Small intestine (tissue), 7 donors: ENCODE measurements around the gene AKAP3. TPM values are rescaled to one million over a fixed set of nuclear protein-coding genes. Genes with fewer than 3 reads are reported as not detected.
A peak's percentile ranks its signal among the peaks of the same experiment; 100 is the strongest.

Source experiments
- DNase-seq, 2 donors: peaks; one replicate each; pipeline versions ENCODE4 v3.0.0 to v3.0.0-alpha.2; 2013
- FAIRE-seq: peaks from 2 replicates; lab custom pipeline; 2012; peaks lifted over from hg19 to GRCh38; lab: Jason Lieb, UNC
- H3K27ac ChIP-seq, 3 donors: one replicate each; pipeline ENCODE4 v1.5.1; 2013; ENCODE audit warnings: low read length in 2 of 3, mild to moderate bottlenecking in 2 of 3, control low read depth in 1 of 3, inconsistent platforms in 1 of 3, low read depth in 1 of 3, moderate library complexity in 1 of 3
- H3K27me3 ChIP-seq, 3 donors: one replicate each; pipeline ENCODE4 v1.6.1; 2013; ENCODE audit warnings: low read length in 3 of 3, inconsistent platforms in 1 of 3; ENCODE audit not compliant: control insufficient read depth in 3 of 3, insufficient read depth in 3 of 3
- H3K36me3 ChIP-seq, 3 donors: one replicate each; pipeline ENCODE4 v1.6.1; 2013; ENCODE audit warnings: low read length in 3 of 3, inconsistent platforms in 1 of 3, low read depth in 1 of 3, mild to moderate bottlenecking in 1 of 3, moderate library complexity in 1 of 3; ENCODE audit not compliant: control insufficient read depth in 3 of 3, insufficient read depth in 2 of 3
- H3K4me1 ChIP-seq, 3 donors: one replicate each; pipeline ENCODE4 v1.6.1; 2013; ENCODE audit warnings: low read length in 2 of 3, inconsistent platforms in 1 of 3, low read depth in 1 of 3, mild to moderate bottlenecking in 1 of 3, moderate library complexity in 1 of 3; ENCODE audit not compliant: control insufficient read depth in 3 of 3, insufficient read depth in 2 of 3
- H3K4me3 ChIP-seq, 3 donors: one replicate each; pipeline ENCODE4 v1.5.1; 2013; ENCODE audit warnings: low read length in 3 of 3, control low read depth in 1 of 3, inconsistent platforms in 1 of 3, low read depth in 1 of 3, mild to moderate bottlenecking in 1 of 3, moderate library complexity in 1 of 3
- H3K9me3 ChIP-seq, 2 donors: one replicate each; pipeline ENCODE4 v1.6.1; 2013; ENCODE audit warnings: low read depth in 1 of 2, low read length in 1 of 2; ENCODE audit not compliant: control insufficient read depth in 2 of 2, insufficient read depth in 1 of 2
- WGBS, 3 donors: extraction: QIAGEN DNeasy Blood & Tissue Kit; methylation state at CpG; one replicate each; pipeline ENCODE4 v1.1.7; 2013; 5-methylcytosine and 5-hydroxymethylcytosine counted together
- polyA plus RNA-seq, 4 donors: library from polyadenylated mRNA; stranded (reverse) in 3 of 4; unstranded in 1 of 4; fragments of 200-250 nt in 3 of 4; fragments of 120-200 nt in 1 of 4; gene quantifications; one replicate each; pipeline versions ENCODE4 v1.2.1 to v1.2.3, GENCODE V29; 2013
- donor health status: healthy with polysubstance abuse.
- donor health status: control.
- donor health status: control.
- donor health status: Bipolar disorder and iron deficiency.
- donor health status: healthy.

AKAP3 gene
- polyA plus RNA-seq, 4 donors, result 0.45 to 2.5 (median 0.86) TPM

GRCh38 chr12:4591180-4591687 lies 57.6 kb downstream of the AKAP3 start:
- no peaks in the 10 kb centered on the region for H3K27me3 ChIP-seq
- H3K27ac ChIP-seq, result no peak overlapping the region
- 15 to 53% (median 43%) methylated on average over 7 of the region's 7 CpGs for WGBS, 3 donors
- H3K36me3 ChIP-seq, result no peaks in the 10 kb centered on the region
- no peaks in the 10 kb centered on the region for H3K9me3 ChIP-seq
- DNase-seq, result peak in 1 of 2 donors; percentile 31
- FAIRE-seq, result no peak
- no peak overlapping the region for H3K4me3 ChIP-seq
- H3K4me1 ChIP-seq, result no peaks in the 10 kb centered on the region

GRCh38 chr12:4589941-4590340 lies 58.9 kb downstream of the AKAP3 start:
- H3K36me3 ChIP-seq, result no peaks in the 10 kb centered on the region
- 61 to 78% (median 72%) methylated on average over 2 of the region's 2 CpGs for WGBS, 3 donors
- DNase-seq (no peak), FAIRE-seq (no peak)
- H3K4me1 ChIP-seq, result no peaks in the 10 kb centered on the region
- H3K27ac ChIP-seq, result no peak overlapping the region
- no peaks in the 10 kb centered on the region for H3K9me3 ChIP-seq
- H3K4me3 ChIP-seq, result no peak overlapping the region
- no peaks in the 10 kb centered on the region for H3K27me3 ChIP-seq

GRCh38 chr12:4588916-4589315 lies 59.9 kb downstream of the AKAP3 start:
- WGBS, 3 donors, result 89 to 94% (median 92%) methylated on average over 3 of the region's 3 CpGs
- no peaks in the 10 kb centered on the region for H3K36me3 ChIP-seq
- no peak overlapping the region for H3K4me3 ChIP-seq
- no peaks in the 10 kb centered on the region for H3K9me3 ChIP-seq
- DNase-seq (no peak), FAIRE-seq (no peak)
- H3K27ac ChIP-seq, result no peak overlapping the region
- H3K27me3 ChIP-seq, result no peaks in the 10 kb centered on the region
- H3K4me1 ChIP-seq, result no peaks in the 10 kb centered on the region

- no peak overlapping the region for H3K27ac ChIP-seq
- no peak overlapping the region for H3K4me3 ChIP-seq
- no peaks in the 10 kb centered on the region for H3K9me3 ChIP-seq
- H3K4me1 ChIP-seq, result no peaks in the 10 kb centered on the region
- H3K27me3 ChIP-seq, result no peaks in the 10 kb centered on the region
- WGBS, 3 donors, result 78 to 87% (median 84%) methylated on average over 9 of the region's 9 CpGs
- DNase-seq (no peak), FAIRE-seq (no peak)
- H3K36me3 ChIP-seq, result no peaks in the 10 kb centered on the region
Measured at GRCh38 chr12:4587108-4587507, 61.7 kb downstream of the AKAP3 start.

- H3K36me3 ChIP-seq, result no peaks in the 10 kb centered on the region
- no peaks in the 10 kb centered on the region for H3K4me1 ChIP-seq
- no peak overlapping the region for H3K4me3 ChIP-seq
- no peaks in the 10 kb centered on the region for H3K27me3 ChIP-seq
- no peak overlapping the region for H3K27ac ChIP-seq
- 25 to 48% (median 43%) methylated on average over 5 of the region's 5 CpGs for WGBS, 3 donors
- DNase-seq (peak in 1 of 2 donors; percentile 35), FAIRE-seq (no peak)
- H3K9me3 ChIP-seq, result no peaks in the 10 kb centered on the region
Measured at GRCh38 chr12:4586500-4586899, 62.4 kb downstream of the AKAP3 start.

GRCh38 chr12:4584896-4585295 lies 64.0 kb downstream of the AKAP3 start:
- 86 to 94% (median 88%) methylated on average over 7 of the region's 7 CpGs for WGBS, 3 donors
- no peak for FAIRE-seq

GRCh38 chr12:4584281-4584680 lies 64.6 kb downstream of the AKAP3 start:
- Histone ChIP-seq H3K4me1 (no peaks in the 10 kb centered on the region), H3K27me3 (no peaks in the 10 kb centered on the region), H3K27ac (no peak overlapping the region), H3K9me3 (no peaks in the 10 kb centered on the region), H3K36me3 (no peaks in the 10 kb centered on the region), H3K4me3 (no peak overlapping the region)
- no peak for FAIRE-seq
- 66 to 81% (median 76%) methylated on average over 4 to 6 of the region's 6 CpGs for WGBS, 3 donors
- DNase-seq, result no peak

More at GRCh38 chr12:4584896-4585295, 64.0 kb downstream of the AKAP3 start:
- Histone ChIP-seq H3K4me1 (no peaks in the 10 kb centered on the region), H3K27me3 (no peaks in the 10 kb centered on the region), H3K27ac (no peak overlapping the region), H3K36me3 (no peaks in the 10 kb centered on the region), H3K4me3 (no peak overlapping the region), H3K9me3 (no peaks in the 10 kb centered on the region)
- no peak for DNase-seq

GRCh38 chr12:4580281-4580688 lies 68.6 kb downstream of the AKAP3 start:
- Histone ChIP-seq H3K9me3 (no peaks in the 10 kb centered on the region), H3K4me1 (no peaks in the 10 kb centered on the region), H3K27ac (no peak overlapping the region), H3K27me3 (no peaks in the 10 kb centered on the region), H3K36me3 (no peaks in the 10 kb centered on the region), H3K4me3 (no peak overlapping the region)
- DNase-seq (no peak), FAIRE-seq (no peak)
- WGBS, 3 donors, result 69 to 80% (median 74%) methylated on average over 3 of the region's 3 CpGs
